ENCODE measurements around the gene SCUBE3. TPM values are rescaled to one million over a fixed set of nuclear protein-coding genes. Genes with fewer than 3 reads are reported as not detected.

Gene SCUBE3
- total and polyA plus RNA-seq, 2 of the 13 experiments (the other 11 are each of a cell fraction or from before 2014, with no cell fraction given), result not detected

DNA sequence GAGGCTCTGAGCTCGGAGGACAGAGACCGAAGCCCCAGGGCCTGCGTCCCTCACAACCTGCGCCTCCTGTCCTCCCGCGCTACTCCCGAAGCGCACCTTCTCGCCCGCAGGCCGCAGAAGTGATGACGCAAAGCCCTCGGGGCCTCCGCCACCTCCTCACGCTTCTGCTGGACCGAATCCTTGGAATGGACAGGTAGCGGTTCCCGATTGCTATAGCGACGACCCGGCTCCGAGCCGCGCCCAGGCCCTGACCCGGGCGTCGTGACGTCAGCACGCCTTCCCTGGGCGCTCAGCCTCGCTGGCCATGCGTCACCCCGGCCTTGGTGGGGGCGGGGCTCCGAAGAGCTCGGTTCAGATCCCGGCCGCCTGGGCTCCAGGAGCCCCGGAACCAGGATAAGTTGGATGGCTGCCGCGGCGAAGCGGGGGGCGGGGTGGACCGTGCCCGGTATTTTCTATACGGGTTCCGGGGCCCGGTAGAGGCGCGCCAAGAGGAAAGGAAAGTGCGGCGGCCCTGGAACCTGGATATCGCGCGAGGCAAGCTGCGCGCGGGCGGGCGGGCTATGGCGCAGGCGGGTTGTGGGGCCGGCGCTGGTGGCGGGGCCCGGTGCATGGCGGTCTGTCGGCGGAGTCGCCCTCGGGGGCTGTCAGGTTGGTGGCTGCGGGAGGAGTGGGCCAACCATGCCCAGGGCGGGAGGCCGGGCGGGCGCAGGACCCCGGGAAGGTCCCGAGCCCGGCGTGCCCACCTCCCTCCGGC lies 45.6 kb downstream of the SCUBE3 start, which contains the start of gene ZNF76 (continued):
- TF ChIP-seq, protein P1, sequence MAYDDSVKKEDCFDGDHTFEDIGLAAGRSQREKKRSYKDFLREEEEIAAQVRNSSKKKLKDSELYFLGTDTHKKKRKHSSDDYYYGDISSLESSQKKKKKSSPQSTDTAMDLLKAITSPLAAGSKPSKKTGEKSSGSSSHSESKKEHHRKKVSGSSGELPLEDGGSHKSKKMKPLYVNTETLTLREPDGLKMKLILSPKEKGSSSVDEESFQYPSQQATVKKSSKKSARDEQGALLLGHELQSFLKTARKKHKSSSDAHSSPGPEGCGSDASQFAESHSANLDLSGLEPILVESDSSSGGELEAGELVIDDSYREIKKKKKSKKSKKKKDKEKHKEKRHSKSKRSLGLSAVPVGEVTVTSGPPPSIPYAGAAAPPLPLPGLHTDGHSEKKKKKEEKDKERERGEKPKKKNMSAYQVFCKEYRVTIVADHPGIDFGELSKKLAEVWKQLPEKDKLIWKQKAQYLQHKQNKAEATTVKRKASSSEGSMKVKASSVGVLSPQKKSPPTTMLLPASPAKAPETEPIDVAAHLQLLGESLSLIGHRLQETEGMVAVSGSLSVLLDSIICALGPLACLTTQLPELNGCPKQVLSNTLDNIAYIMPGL (CRISPR knock-in tag; IDR thresholded peaks at IDR 0.05; ENCODE audit: borderline replicate concordance in 1 of 2, low read depth in 1 of 2), result peak; percentile 92 to 98; a peak in 3 of 4 replicates
- TF ChIP-seq CENPX (CRISPR knock-in tag; IDR thresholded peaks at IDR 0.05) (no peak), ARNT (IDR thresholded peaks at IDR 0.05) (no peak), AGO2 (optimal IDR thresholded peaks at IDR 0.05; ENCODE audit: low read depth, low read length) (peak; percentile 86), JARID2 (CRISPR knock-in tag; IDR thresholded peaks at IDR 0.05; ENCODE audit: insufficient replicate concordance) (peak; percentile 11), SNAI1 (CRISPR knock-in tag; IDR thresholded peaks at IDR 0.05; ENCODE audit: borderline replicate concordance) (no peak), ZNF713 (CRISPR knock-in tag; IDR thresholded peaks at IDR 0.05) (peak; percentile 42; the same call in 1 of the 2 replicates), ZNF3 (CRISPR knock-in tag; IDR thresholded peaks at IDR 0.05) (no peak), CBX1 (IDR thresholded peaks at IDR 0.05; ENCODE audit: low read depth) (peak; percentile 91), ZKSCAN5 (CRISPR knock-in tag; IDR thresholded peaks at IDR 0.05) (no peak), ZNF431 (CRISPR knock-in tag; IDR thresholded peaks at IDR 0.05; ENCODE audit: borderline replicate concordance, low read depth) (peak; percentile 78; the same call in 1 of the 2 replicates), ZNF816 (CRISPR knock-in tag; IDR thresholded peaks at IDR 0.05; ENCODE audit: borderline replicate concordance) (peak; percentile 91; the same call in 1 of the 2 replicates), PRPF4 (IDR thresholded peaks at IDR 0.05; ENCODE audit: low read depth, low read length, poor library complexity, severe bottlenecking) (peak; percentile 99), ZNF138 (CRISPR knock-in tag; IDR thresholded peaks at IDR 0.05; ENCODE audit: low read depth) (0 out of 2 replicates have a peak, but pooled peaks have one; percentile 52), ZMAT3 (CRISPR knock-in tag; conservative IDR thresholded peaks at IDR 0.05) (peak; percentile 97), ZSCAN25 (CRISPR knock-in tag; IDR thresholded peaks at IDR 0.05) (peak; percentile 79; the same call in 1 of the 2 replicates)
- TF ChIP-seq, protein P2, sequence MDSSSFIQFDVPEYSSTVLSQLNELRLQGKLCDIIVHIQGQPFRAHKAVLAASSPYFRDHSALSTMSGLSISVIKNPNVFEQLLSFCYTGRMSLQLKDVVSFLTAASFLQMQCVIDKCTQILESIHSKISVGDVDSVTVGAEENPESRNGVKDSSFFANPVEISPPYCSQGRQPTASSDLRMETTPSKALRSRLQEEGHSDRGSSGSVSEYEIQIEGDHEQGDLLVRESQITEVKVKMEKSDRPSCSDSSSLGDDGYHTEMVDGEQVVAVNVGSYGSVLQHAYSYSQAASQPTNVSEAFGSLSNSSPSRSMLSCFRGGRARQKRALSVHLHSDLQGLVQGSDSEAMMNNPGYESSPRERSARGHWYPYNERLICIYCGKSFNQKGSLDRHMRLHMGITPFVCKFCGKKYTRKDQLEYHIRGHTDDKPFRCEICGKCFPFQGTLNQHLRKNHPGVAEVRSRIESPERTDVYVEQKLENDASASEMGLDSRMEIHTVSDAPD (CRISPR knock-in tag; IDR thresholded peaks at IDR 0.05), result peak; percentile 96
- TF ChIP-seq, protein P3, sequence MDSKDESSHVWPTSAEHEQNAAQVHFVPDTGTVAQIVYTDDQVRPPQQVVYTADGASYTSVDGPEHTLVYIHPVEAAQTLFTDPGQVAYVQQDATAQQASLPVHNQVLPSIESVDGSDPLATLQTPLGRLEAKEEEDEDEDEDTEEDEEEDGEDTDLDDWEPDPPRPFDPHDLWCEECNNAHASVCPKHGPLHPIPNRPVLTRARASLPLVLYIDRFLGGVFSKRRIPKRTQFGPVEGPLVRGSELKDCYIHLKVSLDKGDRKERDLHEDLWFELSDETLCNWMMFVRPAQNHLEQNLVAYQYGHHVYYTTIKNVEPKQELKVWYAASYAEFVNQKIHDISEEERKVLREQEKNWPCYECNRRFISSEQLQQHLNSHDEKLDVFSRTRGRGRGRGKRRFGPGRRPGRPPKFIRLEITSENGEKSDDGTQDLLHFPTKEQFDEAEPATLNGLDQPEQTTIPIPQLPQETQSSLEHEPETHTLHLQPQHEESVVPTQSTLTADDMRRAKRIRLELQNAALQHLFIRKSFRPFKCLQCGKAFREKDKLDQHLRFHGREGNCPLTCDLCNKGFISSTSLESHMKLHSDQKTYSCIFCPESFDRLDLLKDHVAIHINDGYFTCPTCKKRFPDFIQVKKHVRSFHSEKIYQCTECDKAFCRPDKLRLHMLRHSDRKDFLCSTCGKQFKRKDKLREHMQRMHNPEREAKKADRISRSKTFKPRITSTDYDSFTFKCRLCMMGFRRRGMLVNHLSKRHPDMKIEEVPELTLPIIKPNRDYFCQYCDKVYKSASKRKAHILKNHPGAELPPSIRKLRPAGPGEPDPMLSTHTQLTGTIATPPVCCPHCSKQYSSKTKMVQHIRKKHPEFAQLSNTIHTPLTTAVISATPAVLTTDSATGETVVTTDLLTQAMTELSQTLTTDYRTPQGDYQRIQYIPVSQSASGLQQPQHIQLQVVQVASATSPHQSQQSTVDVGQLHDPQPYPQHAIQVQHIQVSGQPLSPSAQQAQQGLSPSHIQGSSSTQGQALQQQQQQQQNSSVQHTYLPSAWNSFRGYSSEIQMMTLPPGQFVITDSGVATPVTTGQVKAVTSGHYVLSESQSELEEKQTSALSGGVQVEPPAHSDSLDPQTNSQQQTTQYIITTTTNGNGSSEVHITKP (CRISPR knock-in tag; IDR thresholded peaks at IDR 0.05; ENCODE audit: low read depth), result peak; percentile 53; the same call in 1 of the 2 replicates
- TF ChIP-seq, protein P4, sequence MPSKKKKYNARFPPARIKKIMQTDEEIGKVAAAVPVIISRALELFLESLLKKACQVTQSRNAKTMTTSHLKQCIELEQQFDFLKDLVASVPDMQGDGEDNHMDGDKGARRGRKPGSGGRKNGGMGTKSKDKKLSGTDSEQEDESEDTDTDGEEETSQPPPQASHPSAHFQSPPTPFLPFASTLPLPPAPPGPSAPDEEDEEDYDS (CRISPR knock-in tag; IDR thresholded peaks at IDR 0.05), result peak; percentile 78
- TF ChIP-seq, protein P5, sequence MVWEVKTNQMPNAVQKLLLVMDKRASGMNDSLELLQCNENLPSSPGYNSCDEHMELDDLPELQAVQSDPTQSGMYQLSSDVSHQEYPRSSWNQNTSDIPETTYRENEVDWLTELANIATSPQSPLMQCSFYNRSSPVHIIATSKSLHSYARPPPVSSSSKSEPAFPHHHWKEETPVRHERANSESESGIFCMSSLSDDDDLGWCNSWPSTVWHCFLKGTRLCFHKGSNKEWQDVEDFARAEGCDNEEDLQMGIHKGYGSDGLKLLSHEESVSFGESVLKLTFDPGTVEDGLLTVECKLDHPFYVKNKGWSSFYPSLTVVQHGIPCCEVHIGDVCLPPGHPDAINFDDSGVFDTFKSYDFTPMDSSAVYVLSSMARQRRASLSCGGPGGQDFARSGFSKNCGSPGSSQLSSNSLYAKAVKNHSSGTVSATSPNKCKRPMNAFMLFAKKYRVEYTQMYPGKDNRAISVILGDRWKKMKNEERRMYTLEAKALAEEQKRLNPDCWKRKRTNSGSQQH (CRISPR knock-in tag; IDR thresholded peaks at IDR 0.05; ENCODE audit: low read depth), result 0 out of 2 replicates have a peak, but pooled peaks have one; percentile 38
